Brain pericyte (primary cell): ENCODE measurements around the gene VGLL1.

Experiments
- DNase-seq: peaks from one replicate; pipeline ENCODE4 v3.0.0-alpha.2; 2012; ENCODE audit warnings: low read depth, low spot score

Gene VGLL1

GRCh38 chrX:136551410-136551809 is 19.4 kb downstream of the VGLL1 start:
- no peak for DNase-seq

DNA sequence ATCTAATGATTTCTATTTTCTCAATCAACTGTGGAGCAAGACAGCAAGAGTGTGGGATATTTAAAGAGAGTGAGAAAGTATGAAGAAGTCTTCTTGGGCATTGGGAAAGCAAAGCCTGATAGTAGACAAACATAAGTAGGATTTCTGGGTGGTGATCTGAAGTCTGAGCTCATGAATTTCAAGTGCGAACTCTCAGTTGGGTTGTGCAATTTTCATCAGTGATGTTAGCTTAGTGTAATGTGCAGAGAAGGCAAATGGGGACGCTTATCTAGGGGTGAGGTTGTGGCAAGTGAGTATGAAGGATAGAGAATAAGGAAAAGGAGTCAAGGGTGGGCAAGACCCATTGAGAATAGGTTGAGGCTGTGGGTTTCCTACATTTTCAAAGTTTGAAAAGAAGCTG is 23.7 kb downstream of the VGLL1 start:
- DNase-seq, result no peak

DNA sequence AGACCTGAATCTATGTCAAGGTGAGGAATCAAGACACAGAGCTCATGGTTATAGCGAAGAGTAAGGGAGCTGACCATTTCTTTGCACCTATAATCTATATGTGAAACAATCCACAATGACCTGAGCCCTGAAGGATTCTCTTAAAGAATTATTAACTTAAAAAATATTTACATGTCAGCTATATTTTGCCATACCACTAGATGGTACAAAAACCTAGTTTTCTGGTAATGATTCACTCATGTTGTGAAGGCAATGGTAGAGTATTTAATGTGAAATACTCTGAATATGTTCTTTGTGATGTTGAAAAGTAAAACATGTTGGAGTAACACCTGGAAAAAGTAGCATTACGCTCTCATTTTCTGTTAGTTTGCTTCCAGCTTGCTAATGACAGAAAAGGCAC is 40.0 kb downstream of the VGLL1 start:
- no peak for DNase-seq

- DNase-seq, result no peak
Measured at GRCh38 chrX:136574548-136574947, 42.5 kb downstream of the VGLL1 start.

- DNase-seq, result no peak
Measured at GRCh38 chrX:136577552-136577951, 45.5 kb downstream of the VGLL1 start.

DNA sequence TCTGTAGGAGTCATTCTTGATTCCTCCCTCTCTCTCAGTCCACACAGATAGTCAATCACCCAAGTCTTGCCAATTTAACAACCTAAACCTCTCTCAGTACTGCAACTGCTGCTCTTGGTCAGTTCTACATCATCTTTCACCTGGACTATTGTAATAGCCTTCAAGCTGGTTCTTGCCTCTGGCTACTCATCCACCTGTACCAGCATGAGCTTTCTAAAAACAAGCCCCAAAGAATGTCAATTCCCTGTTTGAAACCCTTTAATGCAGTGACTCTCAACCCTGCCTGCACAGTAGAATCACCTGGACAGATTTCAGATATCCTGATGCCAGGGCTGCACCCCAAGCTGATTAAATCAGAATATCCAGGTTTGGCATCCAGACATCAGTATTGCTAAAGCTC is 48.3 kb downstream of the VGLL1 start:
- no peak for DNase-seq

DNA sequence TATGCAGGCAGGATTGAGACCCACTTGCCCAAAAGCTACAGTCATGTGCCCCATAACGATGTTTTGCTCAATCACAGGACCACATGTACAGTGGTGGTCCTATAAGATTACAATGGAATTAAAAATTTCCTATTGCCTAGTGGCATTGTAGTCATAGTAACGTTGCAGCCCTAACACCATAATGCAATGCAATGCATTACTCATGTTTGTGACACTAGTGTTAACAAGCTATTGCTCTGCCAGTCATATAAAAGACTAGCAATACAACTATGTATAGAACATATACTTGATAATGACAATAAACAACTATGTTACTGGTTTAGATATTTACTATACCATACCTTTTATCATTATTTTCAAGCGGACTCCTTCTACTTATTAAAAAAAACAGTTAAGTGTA is 50.6 kb downstream of the VGLL1 start:
- no peak for DNase-seq

GRCh38 chrX:136584545-136584944 is 52.5 kb downstream of the VGLL1 start:
- no peak for DNase-seq

DNA sequence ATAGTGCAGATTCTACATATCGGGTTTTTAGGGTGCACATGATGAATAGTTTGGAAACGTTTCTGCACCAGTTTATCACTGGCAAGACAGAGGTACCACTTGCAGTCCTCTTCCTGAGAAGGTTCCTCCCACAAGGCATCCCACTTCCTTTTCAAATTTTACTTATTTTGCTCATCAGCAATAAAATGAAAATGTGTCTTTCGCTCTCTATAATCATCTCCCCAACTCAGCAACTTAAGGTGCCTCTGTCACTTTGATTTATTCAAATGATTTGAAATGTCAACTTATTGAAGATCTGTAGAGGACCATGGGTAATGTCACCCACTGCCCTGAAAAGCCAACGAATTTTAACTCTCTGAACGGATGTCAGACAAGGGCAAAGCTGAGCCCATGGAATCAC is 53.2 kb downstream of the VGLL1 start:
- no peak for DNase-seq

DNA sequence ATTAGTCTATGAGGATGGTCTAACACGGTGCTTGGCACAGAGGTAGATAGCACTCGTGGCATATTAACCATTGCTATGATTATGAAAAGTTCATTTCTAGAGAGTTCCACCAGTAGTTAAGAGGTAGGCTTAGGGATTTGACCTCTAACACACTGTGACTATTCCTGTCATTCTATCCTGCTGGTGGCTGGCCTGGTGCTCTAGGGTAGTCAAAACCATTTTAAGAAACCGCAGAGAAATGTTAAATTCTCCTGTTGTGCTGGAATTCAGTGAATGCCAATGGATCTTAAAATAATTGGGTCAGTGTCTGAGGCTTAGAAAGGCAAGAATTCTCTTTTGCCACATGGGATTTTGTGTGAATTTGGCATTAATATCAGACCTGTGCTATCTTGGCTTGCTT is 53.9 kb downstream of the VGLL1 start:
- DNase-seq, result no peak

- DNase-seq, result no peak
Measured at GRCh38 chrX:136586386-136586785, 54.4 kb downstream of the VGLL1 start.

- DNase-seq, result no peak
Measured at GRCh38 chrX:136587532-136587931, 55.5 kb downstream of the VGLL1 start.

GRCh38 chrX:136588036-136588435 is 56.0 kb downstream of the VGLL1 start:
- DNase-seq, result no peak

GRCh38 chrX:136589966-136590365 is 58.0 kb downstream of the VGLL1 start:
- no peak for DNase-seq

DNA sequence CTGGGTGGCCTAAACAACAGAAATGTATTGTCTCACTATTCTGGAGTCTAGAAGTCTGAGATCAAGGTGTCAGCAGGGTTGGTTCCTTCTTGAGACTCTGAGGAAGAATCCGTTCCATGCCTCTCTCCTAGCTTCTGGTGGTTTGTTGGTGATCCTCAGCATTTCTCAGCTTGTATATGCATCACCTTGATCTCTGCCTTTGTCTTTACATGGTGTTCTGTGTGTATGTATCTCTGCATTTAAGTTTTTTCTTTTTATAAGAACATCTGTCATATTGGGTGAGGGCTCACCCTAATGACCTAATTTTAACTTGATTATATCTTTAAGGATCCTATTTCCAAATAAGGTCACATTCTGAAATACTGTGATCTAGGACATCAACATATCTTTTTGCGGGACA is 65.3 kb downstream of the VGLL1 start:
- no peak for DNase-seq

DNA sequence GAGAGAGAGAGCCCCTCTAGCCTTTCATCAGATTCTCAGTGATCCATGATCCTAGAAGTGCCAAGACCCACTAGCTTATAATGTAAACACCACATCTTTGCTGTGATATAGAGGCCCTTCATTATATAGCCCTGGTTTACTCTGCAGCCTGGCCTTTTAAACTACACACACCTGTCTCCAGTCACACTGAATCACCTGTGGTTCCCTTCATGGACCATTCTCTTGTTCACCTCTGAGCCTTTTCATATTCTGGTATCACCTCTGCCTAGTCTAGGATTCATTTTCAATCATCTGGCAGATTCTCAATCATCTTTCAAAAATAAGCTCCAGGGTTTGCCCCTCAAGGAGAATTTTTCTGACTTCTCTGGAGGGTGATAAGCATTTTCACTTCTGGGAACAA is 65.9 kb downstream of the VGLL1 start:
- DNase-seq, result no peak

DNA sequence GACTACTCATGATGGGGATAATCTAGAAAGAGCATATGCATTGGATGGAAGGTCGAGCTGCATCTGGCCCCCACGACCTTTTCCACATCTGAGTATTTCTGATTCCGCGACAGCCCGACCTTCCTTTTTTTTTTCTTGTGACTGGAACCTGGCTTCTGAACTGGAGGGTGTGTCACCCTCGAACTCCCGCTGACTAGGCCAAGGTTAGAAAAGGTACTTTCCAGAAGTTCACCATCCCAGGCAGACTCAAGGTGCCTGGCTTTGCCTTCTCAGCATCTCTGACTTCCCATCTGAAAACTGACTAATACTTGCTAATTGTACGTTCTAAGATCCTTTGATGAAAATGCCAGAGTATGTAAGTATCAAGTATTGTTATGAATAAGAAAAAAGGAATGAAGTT is 66.6 kb downstream of the VGLL1 start:
- peak; percentile 1 for DNase-seq

- no peak for DNase-seq
Measured at GRCh38 chrX:136600059-136600458, 68.0 kb downstream of the VGLL1 start.
